Fibroblast of villous mesenchyme (primary cell): ENCODE data around the gene STIM2. TPM values are rescaled to one million over a fixed set of nuclear protein-coding genes. Genes with fewer than 3 reads are reported as not detected.
"Not testable (repeated sequence)": the region's sequence is repeated elsewhere in the genome, so short reads cannot be mapped to it uniquely, and the experiment has no call there.

Experiments used
- DNase-seq: peaks from one replicate; pipeline ENCODE4 v3.0.0-alpha.2; 2010; ENCODE audit warnings: low read depth
- H3K4me3 ChIP-seq: 2 replicates; pipeline ENCODE4 v1.5.1; 2011; ENCODE audit warnings: low read depth, mild to moderate bottlenecking, low read length
- total RNA-seq: library from RNA; depleted of rRNA; stranded (reverse); fragments of >200 nt; gene quantifications from 2 replicates; pipeline ENCODE4 v1.2.3, GENCODE V29; 2012
- TF ChIP-seq, protein P1 (sequence below): IDR thresholded peaks from 2 replicates; pipeline ENCODE4 v1.5.1; 2012; ENCODE audit warnings: low read depth, mild to moderate bottlenecking, low read length; ENCODE audit not compliant: insufficient read depth

STIM2 gene
- total RNA-seq, result 18.7 and 21.6 TPM in 2 replicates

GRCh38 chr4:26860157-26860921 is at the start of gene STIM2:
Gene STIM2, plus strand, starts transcription at chr4:26860841.
- H3K4me3 ChIP-seq, result peak within 1 kb of the TSS; percentile 79
- peak; percentile 96 for DNase-seq
- TF ChIP-seq, protein P1, sequence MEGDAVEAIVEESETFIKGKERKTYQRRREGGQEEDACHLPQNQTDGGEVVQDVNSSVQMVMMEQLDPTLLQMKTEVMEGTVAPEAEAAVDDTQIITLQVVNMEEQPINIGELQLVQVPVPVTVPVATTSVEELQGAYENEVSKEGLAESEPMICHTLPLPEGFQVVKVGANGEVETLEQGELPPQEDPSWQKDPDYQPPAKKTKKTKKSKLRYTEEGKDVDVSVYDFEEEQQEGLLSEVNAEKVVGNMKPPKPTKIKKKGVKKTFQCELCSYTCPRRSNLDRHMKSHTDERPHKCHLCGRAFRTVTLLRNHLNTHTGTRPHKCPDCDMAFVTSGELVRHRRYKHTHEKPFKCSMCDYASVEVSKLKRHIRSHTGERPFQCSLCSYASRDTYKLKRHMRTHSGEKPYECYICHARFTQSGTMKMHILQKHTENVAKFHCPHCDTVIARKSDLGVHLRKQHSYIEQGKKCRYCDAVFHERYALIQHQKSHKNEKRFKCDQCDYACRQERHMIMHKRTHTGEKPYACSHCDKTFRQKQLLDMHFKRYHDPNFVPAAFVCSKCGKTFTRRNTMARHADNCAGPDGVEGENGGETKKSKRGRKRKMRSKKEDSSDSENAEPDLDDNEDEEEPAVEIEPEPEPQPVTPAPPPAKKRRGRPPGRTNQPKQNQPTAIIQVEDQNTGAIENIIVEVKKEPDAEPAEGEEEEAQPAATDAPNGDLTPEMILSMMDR, result peak; percentile 42

GRCh38 chr4:26811571-26811970 is 49.1 kb upstream of the STIM2 start:
- not testable (repeated sequence) for H3K4me3 ChIP-seq

DNA sequence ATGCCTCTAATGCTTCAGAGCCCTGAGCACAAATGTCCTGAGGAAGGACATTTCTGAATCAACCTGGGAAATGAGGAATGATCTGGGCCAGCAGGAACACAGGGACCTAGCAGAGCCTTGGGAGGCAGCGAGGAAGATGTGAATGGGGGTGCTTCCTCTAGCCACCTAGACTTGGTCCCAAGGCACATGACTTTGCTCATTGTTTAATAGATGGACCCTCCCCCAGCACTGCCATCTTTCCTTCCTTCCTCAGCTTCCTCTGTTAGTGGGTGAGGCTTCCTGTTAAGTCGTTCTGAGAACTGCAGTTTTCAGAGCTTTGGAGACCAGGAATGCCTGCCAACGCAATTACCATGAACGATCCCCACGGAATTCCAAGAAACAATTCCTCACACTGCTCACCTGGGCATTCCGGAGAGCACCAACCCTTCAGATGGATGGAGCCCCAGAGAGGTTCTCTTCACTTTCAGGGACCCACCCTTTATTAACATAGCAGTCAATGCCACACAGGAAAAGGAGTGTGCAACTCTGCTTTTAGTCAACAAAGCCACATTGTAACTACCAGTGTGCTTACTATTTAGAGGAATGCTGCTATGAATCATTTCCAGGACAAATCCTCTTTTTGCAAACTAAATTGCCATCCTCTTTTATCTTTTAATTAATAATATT is 48.5 kb upstream of the STIM2 start:
- TF ChIP-seq, protein P1, result no peak
- no peak overlapping the region for H3K4me3 ChIP-seq
- DNase-seq, result no peak

More at GRCh38 chr4:26811571-26811970, 49.1 kb upstream of the STIM2 start:
- DNase-seq, result not testable (repeated sequence)

- no peak for DNase-seq
- no peak overlapping the region for H3K4me3 ChIP-seq
- TF ChIP-seq, protein P1, result no peak
These were observed 46.9 kb upstream of the STIM2 start for GRCh38 chr4:26813698-26814097.

DNA sequence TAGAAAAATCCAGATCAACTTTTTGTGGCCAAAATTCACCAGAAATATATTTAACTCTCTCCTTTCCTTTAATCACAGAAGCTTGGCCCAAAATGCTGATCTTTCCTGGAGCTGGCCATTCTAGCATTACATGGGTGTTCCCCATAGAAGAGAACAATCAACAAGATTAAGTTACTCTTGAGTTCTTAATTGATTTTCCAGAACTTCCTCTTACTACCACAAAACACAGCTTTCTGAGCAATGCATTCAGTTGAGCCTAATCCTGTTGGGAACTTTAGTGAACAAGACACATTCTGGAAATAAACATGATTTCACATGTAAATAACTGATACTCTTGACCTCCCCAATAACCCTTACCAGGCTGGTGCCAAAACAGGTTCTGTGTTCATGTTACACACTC is 45.4 kb upstream of the STIM2 start:
- no peak overlapping the region for H3K4me3 ChIP-seq
- TF ChIP-seq, protein P1, result no peak
- DNase-seq, result no peak

GRCh38 chr4:26815706-26816105 is 44.9 kb upstream of the STIM2 start:
- DNase-seq, result no peak
- TF ChIP-seq, protein P1, result no peak
- no peak overlapping the region for H3K4me3 ChIP-seq

- TF ChIP-seq, protein P1, result no peak
- no peak overlapping the region for H3K4me3 ChIP-seq
- no peak for DNase-seq
These were observed 41.6 kb upstream of the STIM2 start for GRCh38 chr4:26819026-26819425.
